ENCODE data around the gene EHMT1. TPM values are rescaled to one million over a fixed set of nuclear protein-coding genes. Genes with fewer than 3 reads are reported as not detected.

Gene EHMT1
- total and polyA plus RNA-seq, 2 donors (not counting 1 experiment from before 2014, with no cell fraction given): 101 to 394 TPM

- peak overlapping the region; percentile 74 for H3K4me2 ChIP-seq (replicated peaks; ENCODE audit: low read depth, low read length, poor library complexity, severe bottlenecking)
- Mint-ChIP-seq H3K27ac (peak overlapping the region; percentile 99), H3K4me3 (peak overlapping the region; percentile 89), H3K27me3 (no peaks in the 10 kb centered on the region), H3K9me3 (ENCODE audit: insufficient read depth) (no peaks in the 10 kb centered on the region), H3K4me1 (peaks cover 74% of the 10 kb centered on the region)
- ChIA-PET CTCF (interaction anchor here (0.9 to 1.8 kb wide), 6 partner anchors 9 to 86 kb away, joined by 3 to 6 read pairs (median 6); no protein-coding TSS in a partner anchor), POLR2A (interaction anchor here (0.5 to 3.1 kb wide), 5 partner anchors 14 to 997 kb away, joined by 3 to 14 read pairs (median 6); no protein-coding TSS in a partner anchor)
- H3K36me3 ChIP-seq (replicated peaks in 1 of 2; ENCODE audit: control extremely low read depth in 1 of 2, control insufficient read depth in 1 of 2, extremely low read depth in 1 of 2, insufficient read depth in 2 of 2, low read length in 1 of 2): peaks cover 0 to 54% of the 10 kb centered on the region in 2 experiments
- peaks cover 0 to 32% (median 6%) of the 10 kb centered on the region in 3 donors for H3K9me3 ChIP-seq (ENCODE audit: control extremely low read depth in 1 of 3, control insufficient read depth in 2 of 3, insufficient read depth in 1 of 3, low read length in 2 of 3)
- H4K20me1 ChIP-seq (ENCODE audit: control insufficient read depth, insufficient read depth, low read length, poor library complexity, severe bottlenecking): no peaks in the 10 kb centered on the region
- H3K27ac ChIP-seq (ENCODE audit: low read length in 2 of 2): peak overlapping the region; percentile 88
- peaks cover 66 to 69% of the 10 kb centered on the region in 2 donors for H3K4me1 ChIP-seq (ENCODE audit: control insufficient read depth in 2 of 2, insufficient read depth in 2 of 2, low read length in 2 of 2)
- TF ChIP-seq CTCF (IDR thresholded peaks at IDR 0.05) (no peak), EZH2 (IDR thresholded peaks at IDR 0.05; ENCODE audit: borderline replicate concordance, insufficient read depth, low read depth, low read length, poor library complexity, severe bottlenecking) (no peak)
- H3K9ac ChIP-seq (ENCODE audit: low read length): peak overlapping the region; percentile 47
- 48% methylated on average over 8 of the region's 11 CpGs for WGBS (ENCODE audit: insufficient coverage)
- intact Hi-C loops (cut with micrococcal nuclease): loop anchor here (1.0 kb wide), 2 partner anchors 14 to 21 kb away; no protein-coding TSS in a partner anchor
- H2AFZ ChIP-seq (ENCODE audit: insufficient read depth, low read depth, low read length, poor library complexity, severe bottlenecking): no peak overlapping the region
- peaks cover 47% of the 10 kb centered on the region for H3K79me2 ChIP-seq (ENCODE audit: control insufficient read depth, insufficient read depth, low read length)
- H3K27me3 ChIP-seq (replicated peaks in 1 of 4; ENCODE audit: control extremely low read depth in 1 of 4, control insufficient read depth in 3 of 4, insufficient read depth in 4 of 4, low read length in 3 of 4): no peaks in the 10 kb centered on the region
- ATAC-seq (ENCODE audit: low read depth) (peak; percentile 56), DNase-seq (peak; percentile 83)
- H3K4me3 ChIP-seq (ENCODE audit: control extremely low read depth in 1 of 5, extremely low read depth in 1 of 5, insufficient read depth in 1 of 5, low read depth in 2 of 5, low read length in 4 of 5): peak overlapping the region in 4 of 5 experiments; percentile 1 to 47 (median 4)
Measured at GRCh38 chr9:137759117-137759516, 140.3 kb downstream of the EHMT1 start.
